ENCODE measurements around the gene CCDC28B. TPM values are rescaled to one million over a fixed set of nuclear protein-coding genes. Genes with fewer than 3 reads are reported as not detected.

Gene CCDC28B
- polyA plus RNA-seq, 3 donors: 19.2 to 22.1 (median 21.8) TPM

- DNase-seq (ENCODE audit: low read depth in 3 of 3, low spot score in 2 of 3): no peak
Measured at GRCh38 chr1:32220746-32221580, 20.6 kb downstream of the CCDC28B start.

GRCh38 chr1:32221581-32221979 is 21.2 kb downstream of the CCDC28B start:
- DNase-seq (ENCODE audit: low read depth in 3 of 3, low spot score in 2 of 3): no peak

DNA sequence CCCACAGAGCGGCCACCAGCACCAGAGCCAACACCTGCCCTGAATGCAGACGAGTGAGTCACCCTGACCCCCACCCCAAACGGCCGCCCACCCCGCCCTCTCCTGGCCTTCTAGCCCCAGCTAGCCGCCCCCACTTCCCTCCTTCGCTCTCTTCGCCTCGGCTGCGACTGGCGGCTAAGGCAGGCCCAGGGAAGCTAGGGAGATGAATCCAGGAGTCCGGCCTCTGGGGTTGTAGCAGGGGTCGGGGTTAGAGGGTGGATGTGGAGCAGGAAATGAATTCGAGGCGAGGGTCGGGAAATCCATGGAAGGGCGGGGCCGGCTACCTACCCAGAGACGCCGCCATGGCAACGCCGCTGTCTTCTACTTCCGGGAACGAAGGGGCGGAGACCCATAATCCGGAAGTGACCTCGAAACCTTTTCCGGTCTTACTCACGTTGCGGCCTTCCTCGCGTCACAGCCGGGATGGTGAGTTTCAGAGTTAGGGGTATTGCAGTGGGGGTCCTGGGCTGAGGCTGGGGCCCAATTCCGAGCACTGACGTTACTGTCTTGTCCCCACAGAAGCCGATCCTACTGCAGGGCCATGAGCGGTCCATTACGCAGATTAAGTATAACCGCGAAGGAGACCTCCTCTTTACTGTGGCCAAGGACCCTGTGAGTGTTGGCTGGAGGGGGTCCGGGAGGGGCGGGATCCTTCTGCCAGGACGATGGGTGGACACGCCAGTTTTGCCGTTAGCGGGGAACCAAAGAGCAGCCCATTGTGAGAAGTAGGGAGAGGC is 21.8 kb downstream of the CCDC28B start, which contains the start of the genes EIF3I and TMEM234:
TSS of gene EIF3I (plus strand) at position 428 of the 776 bp plus-strand sequence. CDS start at position 463, 35 bp downstream.
TSS of gene TMEM234 (minus strand) at position 374 of the 776 bp plus-strand sequence. CDS start at position 343, 31 bp downstream.
- peak in 1 of 3 donors; percentile 91 for DNase-seq (ENCODE audit: low read depth in 3 of 3, low spot score in 2 of 3)

DNA sequence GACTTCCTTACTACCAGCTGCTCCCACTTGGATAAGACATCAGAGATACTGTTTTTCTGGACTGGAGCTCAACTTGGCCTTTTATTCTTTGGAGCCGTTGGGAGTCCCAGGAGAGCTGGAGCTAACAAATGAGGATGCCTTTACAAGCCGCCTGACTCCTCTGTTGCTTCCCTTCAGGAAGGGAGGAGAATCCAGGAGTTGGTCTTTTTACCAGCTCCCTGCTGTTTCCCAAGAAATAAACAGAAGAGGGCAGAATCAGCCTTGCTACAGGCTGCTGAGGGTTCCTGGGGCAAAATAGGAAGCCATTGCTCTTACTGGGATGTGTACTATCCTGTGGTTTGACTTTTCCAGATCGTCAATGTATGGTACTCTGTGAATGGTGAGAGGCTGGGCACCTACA is 23.3 kb downstream of the CCDC28B start:
- DNase-seq (ENCODE audit: low read depth in 3 of 3, low spot score in 2 of 3): no peak

DNA sequence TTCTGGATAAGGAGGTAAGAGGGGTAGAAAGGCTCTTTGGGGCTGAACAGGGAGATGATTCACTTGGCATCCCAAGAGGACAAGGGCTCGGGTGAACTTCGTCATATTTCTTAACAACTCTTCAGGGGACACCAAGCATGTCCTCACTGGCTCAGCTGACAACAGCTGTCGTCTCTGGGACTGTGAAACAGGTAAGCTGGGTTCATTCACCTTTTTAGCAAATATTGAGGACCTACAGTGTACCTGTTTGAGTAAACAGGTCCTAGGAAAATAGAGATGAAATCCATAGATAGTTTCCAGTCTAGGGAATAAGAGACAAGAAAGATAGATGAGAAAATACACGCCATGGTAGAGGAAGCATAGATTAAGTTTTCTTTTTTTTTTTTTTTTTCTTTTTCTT is 23.9 kb downstream of the CCDC28B start:
- DNase-seq (ENCODE audit: low read depth in 3 of 3, low spot score in 2 of 3): no peak

GRCh38 chr1:32228771-32229170 is 28.4 kb downstream of the CCDC28B start:
- DNase-seq (ENCODE audit: low read depth in 3 of 3, low spot score in 2 of 3): no peak

DNA sequence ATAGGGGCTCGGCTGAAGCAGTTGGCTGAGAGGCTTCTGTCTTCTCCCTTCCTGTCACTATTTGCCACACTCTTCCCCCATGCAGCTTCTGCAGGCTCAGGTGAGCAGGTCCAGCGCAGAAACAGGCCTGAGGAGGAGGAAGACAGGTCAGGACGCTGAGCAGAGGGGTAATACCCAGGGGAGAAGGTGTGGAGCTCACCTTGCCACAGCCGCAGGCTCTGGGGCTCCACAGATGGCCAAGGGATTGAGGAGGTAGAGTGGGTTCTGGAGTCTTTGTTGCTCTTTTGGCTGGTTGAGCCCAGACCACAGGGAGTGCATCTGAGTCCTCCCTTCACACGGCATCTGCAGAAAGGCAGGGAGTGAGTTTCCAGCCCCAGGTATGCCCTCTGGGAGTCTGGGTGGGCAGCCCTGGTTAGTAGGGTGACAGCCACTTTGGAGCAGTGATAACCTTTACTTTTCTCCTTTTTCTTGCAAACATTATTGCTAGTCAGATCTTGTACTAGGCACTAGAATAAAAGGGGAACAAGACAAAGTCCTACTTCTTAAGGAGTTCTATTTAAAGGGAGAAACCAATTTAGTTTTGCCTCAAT is 31.5 kb downstream of the CCDC28B start:
- no peak for DNase-seq (ENCODE audit: low read depth in 3 of 3, low spot score in 2 of 3)

GRCh38 chr1:32232558-32233304 is 32.3 kb downstream of the CCDC28B start:
- no peak for DNase-seq (ENCODE audit: low read depth in 3 of 3, low spot score in 2 of 3)

- DNase-seq (ENCODE audit: low read depth in 3 of 3, low spot score in 2 of 3): no peak
Measured at GRCh38 chr1:32234792-32235191, 34.4 kb downstream of the CCDC28B start.

GRCh38 chr1:32239337-32239736 is 38.9 kb downstream of the CCDC28B start:
- no peak for DNase-seq (ENCODE audit: low read depth in 3 of 3, low spot score in 2 of 3)

DNA sequence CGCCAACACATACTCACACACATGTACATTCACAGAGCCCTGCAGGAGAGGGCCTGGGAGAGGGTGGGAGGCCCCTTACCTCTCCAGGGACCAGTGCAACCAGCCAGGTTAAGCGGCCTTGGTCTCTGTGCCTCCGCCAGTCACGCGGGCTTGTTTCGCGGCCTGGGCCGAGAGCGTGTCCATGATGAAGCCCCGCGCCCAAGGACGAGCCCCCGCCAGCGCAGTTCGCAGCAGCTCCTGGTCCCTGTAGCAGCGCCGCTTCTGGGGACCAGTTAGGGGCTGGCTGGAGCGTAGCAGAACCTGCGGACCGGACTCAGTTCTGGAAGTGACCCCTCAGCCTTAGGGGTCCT is 39.4 kb downstream of the CCDC28B start:
- no peak for DNase-seq (ENCODE audit: low read depth in 3 of 3, low spot score in 2 of 3)

DNA sequence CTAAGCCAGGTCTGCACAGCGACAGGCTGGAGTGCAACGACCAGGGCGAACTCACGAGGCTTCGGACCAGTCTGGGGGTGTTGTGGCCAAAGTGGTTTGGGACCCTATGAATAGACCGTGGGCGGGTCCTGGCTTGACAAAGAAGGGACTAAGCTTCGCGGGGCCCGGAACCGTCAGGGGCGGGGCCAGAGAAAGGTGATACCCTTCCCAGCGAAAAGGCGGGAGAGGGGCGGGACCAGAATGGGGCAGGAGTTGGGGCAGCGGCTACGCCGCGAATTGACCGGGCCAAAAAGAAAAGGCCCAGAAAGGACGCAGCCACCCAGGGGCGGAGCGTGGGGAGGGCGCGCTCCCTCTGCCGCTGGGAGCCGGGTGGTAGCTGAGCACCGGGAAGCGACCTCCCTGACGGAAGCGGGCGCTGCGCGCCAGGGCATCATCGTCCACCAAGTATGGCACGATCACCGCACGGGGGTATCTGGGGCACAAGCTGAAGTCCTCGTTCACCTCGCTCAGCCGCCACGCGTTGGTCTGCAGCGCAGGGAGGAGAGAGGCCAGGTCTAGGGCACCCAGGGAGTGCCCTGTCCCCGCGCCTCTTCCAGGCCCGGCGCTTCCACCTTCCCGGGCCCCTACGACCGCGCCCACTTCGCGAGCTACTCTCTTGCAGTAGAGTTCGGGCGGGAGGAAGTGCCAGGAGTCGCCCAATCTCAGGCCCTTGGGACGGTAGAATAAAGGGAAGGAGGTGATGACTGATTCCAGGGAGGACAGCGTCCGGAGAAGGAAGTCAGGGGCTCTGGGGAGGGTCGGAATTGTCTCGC is 40.0 kb downstream of the CCDC28B start:
- DNase-seq (ENCODE audit: low read depth in 3 of 3, low spot score in 2 of 3): no peak

DNA sequence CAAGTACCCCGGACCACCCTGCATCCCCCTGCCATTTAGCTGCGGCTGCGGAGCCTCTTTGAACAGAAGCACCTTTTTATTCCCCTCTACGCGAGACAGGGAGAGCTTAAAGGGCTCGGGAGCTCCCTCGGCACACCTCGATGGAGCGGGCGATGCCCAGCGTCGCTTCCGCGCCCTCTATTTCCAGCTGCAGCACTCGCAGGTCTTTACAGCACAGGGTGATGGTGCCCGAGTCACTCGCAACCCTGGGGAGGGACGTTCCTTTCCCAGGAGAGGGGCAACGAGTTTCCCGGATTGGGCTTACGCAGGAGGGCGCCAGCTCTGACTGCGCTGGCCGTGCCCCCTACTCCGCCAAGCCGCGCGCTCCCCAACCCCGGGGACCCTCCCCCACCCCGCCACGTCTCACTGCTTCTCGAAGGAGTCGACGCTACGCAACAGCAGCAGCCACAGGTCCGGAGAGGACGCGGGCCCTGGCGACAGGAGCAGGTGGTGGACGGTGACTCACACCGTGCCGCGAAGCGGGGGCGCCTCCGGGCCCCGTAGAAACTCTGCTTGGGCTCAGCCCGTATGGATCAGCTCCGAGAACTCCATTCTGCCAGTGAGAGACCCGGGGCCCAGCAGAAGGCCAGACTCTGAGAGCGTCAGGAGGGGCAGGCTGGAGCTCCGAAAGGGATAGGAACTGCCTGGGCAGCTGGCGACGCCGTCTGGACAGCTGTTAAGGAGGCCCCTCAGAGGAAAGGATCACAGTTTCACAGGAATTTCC is 40.8 kb downstream of the CCDC28B start:
- no peak for DNase-seq (ENCODE audit: low read depth in 3 of 3, low spot score in 2 of 3)

- no peak for DNase-seq (ENCODE audit: low read depth in 3 of 3, low spot score in 2 of 3)
Measured at GRCh38 chr1:32242341-32242851, 42.0 kb downstream of the CCDC28B start.

DNA sequence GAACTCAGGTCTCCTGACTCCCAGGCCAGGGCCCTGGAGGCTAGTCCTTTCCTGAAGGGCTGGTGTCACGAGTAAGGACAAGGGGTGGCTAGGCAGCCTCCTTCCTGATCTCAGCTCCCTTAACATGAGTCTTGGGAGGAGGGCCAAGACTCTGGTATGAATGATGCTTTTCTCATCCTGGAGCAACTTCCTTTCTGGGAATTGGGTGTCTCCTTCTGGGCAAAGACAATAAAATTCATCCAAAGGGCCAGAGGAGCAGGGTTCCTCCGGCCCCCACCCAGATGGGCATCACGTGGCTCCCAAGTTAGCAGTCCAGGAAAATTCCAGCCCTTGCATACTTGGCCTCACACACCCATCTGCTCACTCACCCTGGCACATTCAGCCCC is 46.5 kb downstream of the CCDC28B start, which contains the start of gene FAM167B:
TSS of gene FAM167B (plus strand) at position 335 of the 386 bp plus-strand sequence. CDS start 200 bp downstream, outside the sequence.
- DNase-seq (ENCODE audit: low read depth in 3 of 3, low spot score in 2 of 3): no peak

- no peak for DNase-seq (ENCODE audit: low read depth in 3 of 3, low spot score in 2 of 3)
Measured at GRCh38 chr1:32247452-32247851, 47.1 kb downstream of the CCDC28B start.

GRCh38 chr1:32247983-32248889 is 47.8 kb downstream of the CCDC28B start:
- DNase-seq (ENCODE audit: low read depth in 3 of 3, low spot score in 2 of 3): no peak

Data from right renal cortex interstitium (tissue), 3 donors.